Activated B cell treated with CpG ODN at 0.5 μM for 24 hours (primary cell): Measurements from ENCODE around the gene GNGT2. TPM values are rescaled to one million over a fixed set of nuclear protein-coding genes. Genes with fewer than 3 reads are reported as not detected.
A peak's percentile ranks its signal among the peaks of the same experiment; 100 is the strongest.

Experiments
- ATAC-seq: fragments of 200-7000 bp; cut with Tn5 transposase; one replicate; pipeline ENCODE4 v1.10.0; 2021; ENCODE audit warnings: low read depth, mild to moderate bottlenecking, moderate library complexity
- CTCF ChIA-PET: fragments of 350-600 bp; sonication (Branson Sonifier 250); formaldehyde crosslinking; loops from one replicate; lab custom pipeline; 2021; ENCODE audit warnings: antibody characterized with exemption; lab: Charles Lee
- POLR2A ChIA-PET: fragments of 350-600 bp; sonication (Branson Sonifier 250); formaldehyde crosslinking; loops from one replicate; lab custom pipeline; 2021; ENCODE audit warnings: antibody characterized with exemption; lab: Charles Lee
- DNase-seq: peaks from one replicate; pipeline ENCODE4 v3.0.0; 2022
- H3K27ac Mint-ChIP-seq: one replicate; pipeline ENCODE4 v1.8.0; 2020; ENCODE audit warnings: mixed read lengths
- H3K27me3 Mint-ChIP-seq: one replicate; pipeline ENCODE4 v1.8.0; 2021; ENCODE audit warnings: mixed read lengths
- H3K36me3 Mint-ChIP-seq: one replicate; pipeline ENCODE4 v1.8.0; 2021; ENCODE audit warnings: low read depth, mixed read lengths
- H3K4me1 Mint-ChIP-seq: one replicate; pipeline ENCODE4 v1.8.0; 2021; ENCODE audit warnings: mixed read lengths
- H3K4me3 Mint-ChIP-seq: one replicate; pipeline ENCODE4 v1.8.0; 2020; ENCODE audit warnings: mild to moderate bottlenecking, mixed read lengths
- H3K9me3 Mint-ChIP-seq: one replicate; pipeline ENCODE4 v1.8.0; 2020; ENCODE audit warnings: mixed read lengths
- intact Hi-C: fragments of 100-400 bp; cut with micrococcal nuclease; formaldehyde crosslinking; loops from one replicate; pipeline ENCODE4 v1.15.1; 2024
- total RNA-seq: library from RNA; stranded (reverse); gene quantifications from 2 replicates; pipeline ENCODE4 v1.2.3, GENCODE V29; 2022
- TF ChIP-seq, protein P1 (sequence below): fragments of 200-600 bp; IDR thresholded peaks from one replicate; pipeline ENCODE4 v1.8.0; 2022; ENCODE audit warnings: antibody characterized with exemption, mild to moderate bottlenecking

The GNGT2 gene
- total RNA-seq, 1 donor from 2014 or later = 9.8 TPM

DNA sequence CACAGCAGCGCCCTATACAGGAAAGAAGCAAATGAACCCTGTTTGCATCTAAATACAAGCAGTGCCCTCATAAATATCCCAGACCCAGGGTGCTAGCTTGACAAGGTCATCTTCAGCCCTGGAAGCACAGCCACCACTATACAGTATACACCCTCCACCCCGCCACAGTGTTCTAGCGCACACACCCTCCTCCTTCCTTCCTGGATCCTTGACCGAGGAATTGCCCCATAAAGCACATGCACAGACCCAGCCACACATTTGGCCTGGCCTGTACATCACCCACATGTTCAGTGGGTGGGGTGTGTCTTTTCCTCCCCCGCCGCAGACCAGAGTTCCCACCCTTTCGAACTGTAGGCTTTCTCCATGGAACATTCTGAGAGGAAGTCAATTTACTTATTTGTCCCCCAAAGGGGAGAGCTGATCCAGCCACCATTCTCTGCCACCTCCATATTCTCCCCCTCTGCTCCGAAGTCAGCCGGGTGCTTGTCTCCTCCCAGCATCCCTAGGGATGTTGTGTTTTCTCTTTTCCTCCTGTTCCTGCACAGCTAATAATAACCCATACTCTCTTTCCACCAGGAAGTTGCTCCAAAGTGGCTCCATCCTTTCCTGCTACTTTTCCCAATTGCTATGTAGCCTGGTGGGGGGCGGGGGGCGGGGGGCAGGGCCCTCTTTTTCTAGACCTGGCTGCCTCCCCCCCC lies 6.7 kb upstream of the GNGT2 start:
- no peak for DNase-seq
- no peaks in the 10 kb centered on the region for H3K9me3 Mint-ChIP-seq
- CTCF ChIA-PET = interaction anchor here (0.6 to 7.7 kb wide), 3 partner anchors 20 to 36 kb away, joined by 3 to 41 read pairs (median 3); no protein-coding TSS in a partner anchor
- H3K4me1 Mint-ChIP-seq = peaks cover 77% of the 10 kb centered on the region
- peak overlapping the region; percentile 80 for H3K27ac Mint-ChIP-seq
- POLR2A ChIA-PET = interaction anchor here (0.7 to 12.3 kb wide), 3 partner anchors 12 to 102 kb away, joined by 3 to 259 read pairs (median 8); no protein-coding TSS in a partner anchor
- intact Hi-C loops = loop anchor here (10.0 kb wide), 1 partner anchor 382 kb away; the partner anchor contains the start of gene CALCOCO2
- ATAC-seq = no peak
- H3K4me3 Mint-ChIP-seq = peak overlapping the region; percentile 63
- H3K36me3 Mint-ChIP-seq = peaks cover 7% of the 10 kb centered on the region
- TF ChIP-seq, protein P1, sequence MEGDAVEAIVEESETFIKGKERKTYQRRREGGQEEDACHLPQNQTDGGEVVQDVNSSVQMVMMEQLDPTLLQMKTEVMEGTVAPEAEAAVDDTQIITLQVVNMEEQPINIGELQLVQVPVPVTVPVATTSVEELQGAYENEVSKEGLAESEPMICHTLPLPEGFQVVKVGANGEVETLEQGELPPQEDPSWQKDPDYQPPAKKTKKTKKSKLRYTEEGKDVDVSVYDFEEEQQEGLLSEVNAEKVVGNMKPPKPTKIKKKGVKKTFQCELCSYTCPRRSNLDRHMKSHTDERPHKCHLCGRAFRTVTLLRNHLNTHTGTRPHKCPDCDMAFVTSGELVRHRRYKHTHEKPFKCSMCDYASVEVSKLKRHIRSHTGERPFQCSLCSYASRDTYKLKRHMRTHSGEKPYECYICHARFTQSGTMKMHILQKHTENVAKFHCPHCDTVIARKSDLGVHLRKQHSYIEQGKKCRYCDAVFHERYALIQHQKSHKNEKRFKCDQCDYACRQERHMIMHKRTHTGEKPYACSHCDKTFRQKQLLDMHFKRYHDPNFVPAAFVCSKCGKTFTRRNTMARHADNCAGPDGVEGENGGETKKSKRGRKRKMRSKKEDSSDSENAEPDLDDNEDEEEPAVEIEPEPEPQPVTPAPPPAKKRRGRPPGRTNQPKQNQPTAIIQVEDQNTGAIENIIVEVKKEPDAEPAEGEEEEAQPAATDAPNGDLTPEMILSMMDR = no peak
- H3K27me3 Mint-ChIP-seq = no peaks in the 10 kb centered on the region

DNA sequence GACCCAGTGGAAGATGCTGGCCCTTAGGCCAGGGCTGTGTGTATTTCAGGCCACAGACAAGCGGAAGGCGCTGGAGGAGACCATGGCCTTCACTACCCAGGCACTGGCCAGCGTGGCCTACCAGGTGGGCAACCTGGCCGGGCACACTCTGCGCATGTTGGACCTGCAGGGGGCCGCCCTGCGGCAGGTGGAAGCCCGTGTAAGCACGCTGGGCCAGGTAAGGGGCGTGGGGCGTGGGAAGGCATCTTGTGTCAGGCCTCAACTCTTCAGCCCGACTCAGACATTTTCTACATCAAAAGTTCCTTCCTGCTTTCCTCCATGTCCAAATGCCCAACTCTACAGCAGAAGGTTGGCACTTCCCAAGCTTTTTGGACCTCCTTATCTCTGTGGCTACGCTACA lies 6.1 kb upstream of the GNGT2 start:
- Mint-ChIP-seq H3K9me3 (no peaks in the 10 kb centered on the region), H3K27me3 (no peaks in the 10 kb centered on the region), H3K4me1 (peaks cover 79% of the 10 kb centered on the region), H3K27ac (peak overlapping the region; percentile 80), H3K4me3 (peak overlapping the region; percentile 52), H3K36me3 (peaks cover 4% of the 10 kb centered on the region)
- TF ChIP-seq, protein P1 = no peak
- ATAC-seq (no peak), DNase-seq (no peak)
- CTCF ChIA-PET = interaction anchor here (1.2 to 7.7 kb wide), 2 partner anchors 24 to 35 kb away, joined by 3 to 41 read pairs; no protein-coding TSS in a partner anchor
- POLR2A ChIA-PET = interaction anchor here (0.6 to 12.3 kb wide), 2 partner anchors 24 to 1376 kb away, joined by 3 to 259 read pairs; partner anchors contain the start of gene SCRN2
- intact Hi-C loops = loop anchor here (10.0 kb wide), 1 partner anchor 382 kb away; the partner anchor contains the start of gene CALCOCO2

DNA sequence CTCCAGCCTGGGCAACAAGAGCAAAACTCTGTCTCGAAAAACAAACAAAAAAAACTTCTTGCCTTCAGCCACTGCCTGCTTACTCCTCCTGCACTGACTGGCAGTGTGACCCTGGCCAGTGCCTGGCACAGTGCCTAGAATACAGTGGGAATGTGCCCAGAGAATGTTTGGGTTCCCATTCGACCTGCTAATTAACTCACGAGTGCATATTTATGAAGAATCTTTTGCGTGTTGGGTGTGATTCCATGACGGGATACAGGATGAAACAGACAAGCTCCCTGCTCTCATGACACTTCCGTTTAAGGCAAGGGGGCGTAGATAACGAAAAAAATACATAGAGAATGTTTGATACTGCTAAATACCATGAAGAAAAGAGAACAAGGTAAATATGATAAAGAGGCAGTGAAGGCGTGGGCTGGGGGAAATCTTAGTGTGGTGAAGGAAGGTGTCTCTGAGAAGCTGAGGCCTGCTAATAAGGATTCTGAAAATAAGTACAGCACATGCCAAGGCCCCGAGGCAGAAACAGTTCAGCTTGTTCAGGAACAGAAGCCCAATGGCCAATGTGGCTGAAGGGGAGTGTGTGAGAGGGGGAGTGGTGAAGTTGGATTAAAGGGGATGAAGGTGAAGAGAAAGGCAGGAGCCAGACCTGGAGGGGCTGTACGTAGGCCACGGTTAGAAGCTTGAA lies 4.4 kb upstream of the GNGT2 start:
- H3K36me3 Mint-ChIP-seq = peaks cover 4% of the 10 kb centered on the region
- TF ChIP-seq, protein P1 = no peak
- DNase-seq = no peak

DNA sequence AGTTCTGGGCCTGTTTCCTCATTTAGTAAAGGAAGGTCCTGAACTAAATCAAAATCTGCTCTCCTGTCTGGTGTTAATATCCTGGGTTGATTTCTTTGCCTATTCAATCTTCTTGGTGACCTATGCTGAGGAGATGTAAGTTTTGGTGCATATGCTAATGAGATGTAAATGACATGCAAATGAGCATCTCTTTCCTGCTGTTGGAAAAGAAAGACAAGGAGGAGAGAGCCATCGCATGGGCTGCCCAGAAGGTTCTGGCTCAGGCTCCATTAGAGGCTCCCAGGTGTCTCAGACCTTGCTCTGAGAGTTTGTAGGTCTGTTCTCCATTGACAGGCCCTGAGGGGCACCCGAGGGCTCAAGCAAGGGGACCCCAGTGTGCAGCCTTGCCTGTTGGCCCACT lies 3.5 kb upstream of the GNGT2 start:
- H3K27ac Mint-ChIP-seq = peak overlapping the region; percentile 88
- DNase-seq (no peak), ATAC-seq (peak; percentile 1)
- peaks cover 3% of the 10 kb centered on the region for H3K36me3 Mint-ChIP-seq
- no peaks in the 10 kb centered on the region for H3K9me3 Mint-ChIP-seq
- H3K27me3 Mint-ChIP-seq = no peaks in the 10 kb centered on the region
- H3K4me3 Mint-ChIP-seq = peak overlapping the region; percentile 72
- POLR2A ChIA-PET = interaction anchor here (12.3 kb wide), 1 partner anchor 21 kb away, joined by 259 read pairs; no protein-coding TSS in a partner anchor
- H3K4me1 Mint-ChIP-seq = peaks cover 93% of the 10 kb centered on the region
- TF ChIP-seq, protein P1 = no peak
- intact Hi-C loops = loop anchor here (1.0 to 10.0 kb wide), 2 partner anchors 20 to 379 kb away; partner anchors contain the start of gene CALCOCO2
- CTCF ChIA-PET = interaction anchor here (1.1 to 7.7 kb wide), 2 partner anchors 13 to 21 kb away, joined by 5 to 41 read pairs; no protein-coding TSS in a partner anchor

More for the DNA sequence above, 4.4 kb upstream of the GNGT2 start:
- ChIA-PET CTCF (interaction anchor here (1.1 to 7.7 kb wide), 5 partner anchors 9 to 35 kb away, joined by 4 to 41 read pairs (median 6); no protein-coding TSS in a partner anchor), POLR2A (interaction anchor here (0.5 to 12.3 kb wide), 3 partner anchors 16 to 203 kb away, joined by 5 to 259 read pairs (median 9); no protein-coding TSS in a partner anchor)
- H3K27me3 Mint-ChIP-seq = no peaks in the 10 kb centered on the region
- H3K9me3 Mint-ChIP-seq = no peaks in the 10 kb centered on the region
- peak overlapping the region; percentile 77 for H3K27ac Mint-ChIP-seq
- no peak for ATAC-seq
- H3K4me3 Mint-ChIP-seq = peak overlapping the region; percentile 33
- peaks cover 93% of the 10 kb centered on the region for H3K4me1 Mint-ChIP-seq
- intact Hi-C loops = loop anchor here (10.0 kb wide), 1 partner anchor 380 kb away; the partner anchor contains the start of gene CALCOCO2
